Smooth muscle cell (in vitro differentiated cells): ENCODE measurements around the gene ARHGAP26. TPM values are rescaled to one million over a fixed set of nuclear protein-coding genes. Genes with fewer than 3 reads are reported as not detected.

Experiments
- DNase-seq: peaks from one replicate; lab custom pipeline; 2025; ENCODE audit not compliant: unreplicated experiment; lab: John Stamatoyannopoulos, UW
- H2AFZ ChIP-seq: fragments of 200-600 bp; sonication (generic); 2 replicates; pipeline ENCODE4 v1.6.0; 2016; ENCODE audit warnings: antibody characterized with exemption, low read depth, mild to moderate bottlenecking
- H3F3A ChIP-seq: fragments of 200-600 bp; sonication (generic); 2 replicates; pipeline ENCODE4 v1.6.0; 2017; ENCODE audit warnings: antibody characterized with exemption, low read depth
- H3K27ac ChIP-seq: fragments of 200-600 bp; sonication (generic); 2 replicates; pipeline ENCODE4 v1.5.1; 2016; ENCODE audit warnings: low read depth, mild to moderate bottlenecking
- H3K27me3 ChIP-seq: fragments of 200-600 bp; sonication (generic); 2 replicates; pipeline ENCODE4 v1.6.1; 2016; ENCODE audit warnings: low read depth, mild to moderate bottlenecking
- H3K36me3 ChIP-seq: fragments of 200-600 bp; sonication (generic); 2 replicates; pipeline ENCODE4 v1.5.1; 2016; ENCODE audit warnings: low read depth
- H3K4me1 ChIP-seq: fragments of 200-600 bp; sonication (generic); 2 replicates; pipeline ENCODE4 v1.5.1; 2016; ENCODE audit warnings: low read depth
- H3K4me2 ChIP-seq: fragments of 200-600 bp; sonication (generic); 2 replicates; pipeline ENCODE4 v1.6.0; 2016; ENCODE audit warnings: mild to moderate bottlenecking
- H3K4me3 ChIP-seq: fragments of 200-600 bp; sonication (generic); 2 replicates; pipeline ENCODE4 v1.5.1; 2016; ENCODE audit warnings: mild to moderate bottlenecking
- H3K79me2 ChIP-seq: fragments of 200-600 bp; sonication (generic); 2 replicates; pipeline ENCODE4 v1.6.0; 2016; ENCODE audit warnings: low read depth, mild to moderate bottlenecking
- H3K9ac ChIP-seq: fragments of 200-600 bp; sonication (generic); 2 replicates; pipeline ENCODE4 v1.6.0; 2016; ENCODE audit warnings: low read depth
- H3K9me3 ChIP-seq: fragments of 200-600 bp; sonication (generic); replicated peaks from 2 replicates; pipeline ENCODE4 v1.5.1; 2016; ENCODE audit warnings: low read depth
- H4K20me1 ChIP-seq: fragments of 200-600 bp; sonication (generic); 2 replicates; pipeline ENCODE4 v1.6.0; 2016; ENCODE audit warnings: low read depth
- CTCF ChIP-seq: fragments of 200-600 bp; sonication (generic); IDR thresholded peaks from 2 replicates; pipeline ENCODE4 v1.5.1; 2017; ENCODE audit warnings: borderline replicate concordance, mild to moderate bottlenecking, antibody characterized with exemption; ENCODE audit not compliant: insufficient read depth, poor library complexity, severe bottlenecking
- WGBS: methylation state at CpG from one replicate; pipeline ENCODE4 v1.1.7; 2016; ENCODE audit warnings: low lambda C conversion rate; 5-methylcytosine and 5-hydroxymethylcytosine counted together
- polyA plus RNA-seq: library from polyadenylated mRNA; unstranded; fragments of >200 nt; fragmentation: Nextera tagmentation; extraction: Ambion mirVana; gene quantifications from 2 replicates; pipeline ENCODE4 v1.2.1, GENCODE V29; 2016
- total RNA-seq: library from RNA; depleted of rRNA; stranded (reverse); fragments of >200 nt; gene quantifications from 2 replicates; pipeline ENCODE4 v1.2.3, GENCODE V29; 2014

The ARHGAP26 gene
- total and polyA plus RNA-seq, 2 experiments from 2014 or later = 2.2 to 5.1 TPM

DNA sequence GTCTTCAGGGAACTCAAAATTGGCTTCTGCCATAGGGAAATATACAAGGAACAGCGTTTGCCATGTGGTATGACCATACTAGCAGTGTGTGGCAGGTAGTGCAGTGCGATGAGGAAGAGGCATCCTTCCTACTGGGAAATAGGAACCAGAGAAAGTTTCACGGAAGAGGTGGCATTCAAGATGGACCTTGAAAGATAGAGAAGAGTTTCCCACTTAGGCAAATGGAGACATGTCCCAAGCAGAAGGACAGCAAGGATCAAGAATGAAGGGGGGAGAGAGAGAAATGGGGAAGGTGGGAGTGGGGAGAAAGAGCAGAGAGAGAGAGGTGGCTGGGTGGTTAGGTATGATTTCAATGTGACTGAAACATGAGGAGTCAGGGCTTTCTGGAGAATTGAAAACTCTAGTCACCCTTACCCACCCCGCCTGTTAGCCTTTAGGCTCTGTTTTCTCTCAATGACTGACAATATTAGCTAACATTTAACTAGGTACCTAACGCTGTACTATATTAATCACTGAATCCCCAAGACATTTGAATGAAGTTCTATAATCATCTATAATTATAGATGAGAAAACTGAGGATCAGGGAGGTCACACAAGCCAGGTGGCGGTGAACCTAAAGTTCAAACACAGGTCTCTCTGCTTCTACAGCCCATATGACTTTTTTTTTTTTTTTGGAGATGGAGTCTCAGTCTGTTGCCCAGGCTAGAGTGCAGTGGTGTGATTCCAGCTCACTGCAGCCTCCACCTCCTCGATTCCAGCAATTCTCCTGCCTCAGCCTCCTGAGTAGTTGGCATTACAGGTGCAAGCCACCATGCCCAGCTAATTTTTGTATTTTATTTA is 462.0 kb downstream of the ARHGAP26 start:
- WGBS = 94% methylated on average over 7 of the region's 7 CpGs
- Histone ChIP-seq H3K27me3 (no peaks in the 10 kb centered on the region), H3K4me2 (no peak overlapping the region), H3K4me3 (no peak overlapping the region), H4K20me1 (no peaks in the 10 kb centered on the region), H3K36me3 (no peaks in the 10 kb centered on the region), H3K9ac (no peak overlapping the region), H3K79me2 (no peaks in the 10 kb centered on the region), H2AFZ (no peak overlapping the region), H3K9me3 (no peaks in the 10 kb centered on the region), H3K4me1 (peaks cover 3% of the 10 kb centered on the region), H3F3A (no peaks in the 10 kb centered on the region), H3K27ac (no peak overlapping the region)
- no peak for TF ChIP-seq CTCF
- no peak for DNase-seq

DNA sequence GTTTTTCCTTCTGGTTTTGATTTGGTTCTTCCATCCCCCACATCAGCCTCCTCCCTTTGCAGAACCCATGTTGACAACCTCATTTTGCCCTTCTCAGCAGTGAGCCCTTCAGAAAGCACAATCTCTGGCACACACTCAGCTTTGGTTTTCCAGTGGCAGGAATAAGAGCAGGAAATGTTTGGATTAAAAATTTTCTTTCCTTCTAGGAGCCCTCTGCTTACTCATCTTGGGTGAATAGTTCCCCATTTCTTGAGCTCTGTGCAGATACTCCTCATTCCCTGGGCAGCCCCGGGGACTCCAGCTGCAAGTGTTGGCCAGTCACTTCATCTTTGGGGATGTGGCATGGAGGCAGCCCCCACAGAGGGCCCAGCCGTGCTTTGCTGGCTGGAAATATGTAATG is 462.9 kb downstream of the ARHGAP26 start:
- WGBS = 75% methylated on average over 2 of the region's 2 CpGs
- no peak for DNase-seq
- no peaks in the 10 kb centered on the region for H3K9me3 ChIP-seq
- H3K4me3 ChIP-seq = no peak overlapping the region
- TF ChIP-seq CTCF = no peak
- no peak overlapping the region for H3K4me2 ChIP-seq
- H3F3A ChIP-seq = no peaks in the 10 kb centered on the region
- no peaks in the 10 kb centered on the region for H3K79me2 ChIP-seq
- H3K36me3 ChIP-seq = no peaks in the 10 kb centered on the region
- H2AFZ ChIP-seq = no peak overlapping the region
- H4K20me1 ChIP-seq = no peaks in the 10 kb centered on the region
- H3K9ac ChIP-seq = no peak overlapping the region
- no peaks in the 10 kb centered on the region for H3K27me3 ChIP-seq
- no peak overlapping the region for H3K27ac ChIP-seq
- peaks cover 3% of the 10 kb centered on the region for H3K4me1 ChIP-seq

DNA sequence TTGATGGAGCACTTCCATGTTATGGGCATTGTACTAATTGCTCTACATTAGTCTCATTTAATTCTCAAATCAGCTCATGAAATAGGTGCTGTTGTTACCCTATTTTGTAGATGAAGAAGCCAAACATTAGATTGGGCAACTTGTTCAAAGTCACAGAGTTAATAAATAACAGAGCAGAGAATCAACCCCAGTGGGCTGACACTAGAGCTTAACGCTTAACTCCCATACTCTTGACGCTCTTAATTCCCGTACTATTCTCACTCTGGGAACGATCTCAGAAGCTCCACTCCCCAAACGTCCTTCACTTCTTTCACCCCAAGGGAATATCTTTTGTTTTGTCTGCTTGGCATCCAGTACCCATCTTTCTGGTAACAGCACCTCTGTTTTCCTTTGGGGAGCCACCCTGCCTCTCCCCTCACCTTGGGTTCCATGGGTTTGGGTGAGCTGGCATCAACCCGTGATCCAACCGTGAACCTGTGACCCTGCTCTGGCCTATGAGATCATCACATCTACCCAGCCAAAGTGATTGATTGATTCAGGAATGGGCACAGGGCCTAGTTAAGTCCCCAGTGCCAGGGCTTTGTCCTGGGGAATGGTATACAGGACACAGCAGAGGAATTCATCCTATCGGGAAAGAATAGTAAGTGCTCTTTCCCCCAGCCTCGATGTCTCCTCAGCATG is 464.1 kb downstream of the ARHGAP26 start:
- no peak for TF ChIP-seq CTCF
- no peak overlapping the region for H3K4me3 ChIP-seq
- H4K20me1 ChIP-seq = no peaks in the 10 kb centered on the region
- H3K36me3 ChIP-seq = no peaks in the 10 kb centered on the region
- no peak overlapping the region for H3K9ac ChIP-seq
- peaks cover 3% of the 10 kb centered on the region for H3K4me1 ChIP-seq
- H3K79me2 ChIP-seq = no peaks in the 10 kb centered on the region
- H3K27me3 ChIP-seq = no peaks in the 10 kb centered on the region
- no peaks in the 10 kb centered on the region for H3F3A ChIP-seq
- no peak overlapping the region for H2AFZ ChIP-seq
- H3K9me3 ChIP-seq = no peaks in the 10 kb centered on the region
- WGBS = 85% methylated on average over 9 of the region's 9 CpGs
- no peak for DNase-seq
- no peak overlapping the region for H3K27ac ChIP-seq
- H3K4me2 ChIP-seq = no peak overlapping the region
